WTC11 (cell line): Measurements from ENCODE around the gene VEGFB. TPM values are rescaled to one million over a fixed set of nuclear protein-coding genes. Genes with fewer than 3 reads are reported as not detected.

ENCODE experiments used
- AFF4 ChIP-seq: sonication (generic); formaldehyde crosslinking; IDR thresholded peaks from 2 replicates; pipeline ENCODE4 v1.8.1; 2023; ENCODE audit warnings: mild to moderate bottlenecking, missing genetic modification reagents, borderline replicate concordance
- ATF1 ChIP-seq: sonication (generic); formaldehyde crosslinking; IDR thresholded peaks from 2 replicates; pipeline ENCODE4 v1.8.1; 2023; ENCODE audit warnings: mild to moderate bottlenecking, moderate library complexity, missing genetic modification reagents
- ERG ChIP-seq: fragments of 250-450 bp; sonication (Bioruptor Pico); IDR thresholded peaks from 2 replicates; pipeline ENCODE4 v1.8.0; 2021; ENCODE audit warnings: mild to moderate bottlenecking
- ETV6 ChIP-seq: sonication (generic); formaldehyde crosslinking; IDR thresholded peaks from 2 replicates; pipeline ENCODE4 v1.8.1; 2022; ENCODE audit warnings: mild to moderate bottlenecking, missing genetic modification reagents
- FOXJ3 ChIP-seq: sonication (generic); formaldehyde crosslinking; IDR thresholded peaks from 2 replicates; pipeline ENCODE4 v1.9.0; 2021; ENCODE audit warnings: missing genetic modification reagents, mild to moderate bottlenecking, borderline replicate concordance
- FOXP1 ChIP-seq: sonication (generic); formaldehyde crosslinking; IDR thresholded peaks from 2 replicates; pipeline ENCODE4 v1.8.0; 2022; ENCODE audit warnings: missing genetic modification reagents, mild to moderate bottlenecking, moderate library complexity, borderline replicate concordance
- GABPB1 ChIP-seq: sonication (generic); formaldehyde crosslinking; IDR thresholded peaks from 2 replicates; pipeline ENCODE4 v1.8.1; 2023; ENCODE audit warnings: mild to moderate bottlenecking, missing genetic modification reagents
- HMGA2 ChIP-seq: fragments of 250-450 bp; sonication (Bioruptor Pico); IDR thresholded peaks from 2 replicates; pipeline ENCODE4 v1.4.0; 2021; ENCODE audit warnings: mild to moderate bottlenecking, moderate library complexity
- JUN ChIP-seq: sonication (generic); formaldehyde crosslinking; IDR thresholded peaks from 2 replicates; pipeline ENCODE4 v1.8.0; 2023; ENCODE audit warnings: mild to moderate bottlenecking, missing genetic modification reagents
- NFE2L1 ChIP-seq: sonication (generic); formaldehyde crosslinking; IDR thresholded peaks from 2 replicates; pipeline ENCODE4 v1.8.1; 2023; ENCODE audit warnings: missing genetic modification reagents
- SMAD3 ChIP-seq: sonication (generic); formaldehyde crosslinking; IDR thresholded peaks from 2 replicates; pipeline ENCODE4 v1.8.0; 2022; ENCODE audit warnings: missing genetic modification reagents, mild to moderate bottlenecking, borderline replicate concordance
- SP1 ChIP-seq: sonication (generic); formaldehyde crosslinking; conservative IDR thresholded peaks from 2 replicates; pipeline ENCODE4 v1.8.1; 2022; ENCODE audit warnings: missing genetic modification reagents
- TCF7 ChIP-seq: sonication (generic); formaldehyde crosslinking; IDR thresholded peaks from 2 replicates; pipeline ENCODE4 v1.8.0; 2022; ENCODE audit warnings: mild to moderate bottlenecking, low read depth, missing genetic modification reagents, moderate library complexity
- ZMAT4 ChIP-seq: fragments of 250-450 bp; sonication (Bioruptor Pico); IDR thresholded peaks from 2 replicates; pipeline ENCODE4 v1.9.0; 2021; ENCODE audit warnings: mild to moderate bottlenecking
- ZNF121 ChIP-seq: sonication (generic); formaldehyde crosslinking; IDR thresholded peaks from 2 replicates; pipeline ENCODE4 v1.8.0; 2023; ENCODE audit warnings: missing genetic modification reagents
- ZNF281 ChIP-seq: sonication (generic); formaldehyde crosslinking; IDR thresholded peaks from 2 replicates; pipeline ENCODE4 v1.8.0; 2023; ENCODE audit warnings: mild to moderate bottlenecking, missing genetic modification reagents
- ZNF396 ChIP-seq: fragments of 250-450 bp; sonication (Bioruptor Pico); IDR thresholded peaks from 2 replicates; pipeline ENCODE4 v1.8.0; 2021; ENCODE audit warnings: mild to moderate bottlenecking, moderate library complexity, borderline replicate concordance
- ZNF416 ChIP-seq: fragments of 250-450 bp; sonication (Bioruptor Pico); IDR thresholded peaks from 2 replicates; pipeline ENCODE4 v1.9.0; 2021; ENCODE audit warnings: mild to moderate bottlenecking, inconsistent platforms
- ZNF671 ChIP-seq: fragments of 250-450 bp; sonication (Bioruptor Pico); IDR thresholded peaks from 2 replicates; pipeline ENCODE4 v1.8.0; 2021; ENCODE audit warnings: mild to moderate bottlenecking
- total RNA-seq: library from RNA; stranded (reverse); gene quantifications from 3 replicates; pipeline ENCODE4 v1.2.3, GENCODE V29; 2021
- TF ChIP-seq, protein P1 (sequence below): sonication (generic); formaldehyde crosslinking; IDR thresholded peaks from 2 replicates; pipeline ENCODE4 v1.8.0; 2023; ENCODE audit warnings: missing genetic modification reagents, mild to moderate bottlenecking, borderline replicate concordance
- TF ChIP-seq, protein P2 (sequence below): sonication (generic); formaldehyde crosslinking; conservative IDR thresholded peaks from 2 replicates; pipeline ENCODE4 v1.8.1; 2023; ENCODE audit warnings: mild to moderate bottlenecking, low read depth, missing genetic modification reagents, moderate library complexity
- TF ChIP-seq, protein P3 (sequence below): sonication (generic); formaldehyde crosslinking; IDR thresholded peaks from 2 replicates; pipeline ENCODE4 v1.8.0; 2022; ENCODE audit warnings: mild to moderate bottlenecking, missing genetic modification reagents

VEGFB gene
- total RNA-seq, 1 experiment from 2014 or later: 51.7 TPM

DNA sequence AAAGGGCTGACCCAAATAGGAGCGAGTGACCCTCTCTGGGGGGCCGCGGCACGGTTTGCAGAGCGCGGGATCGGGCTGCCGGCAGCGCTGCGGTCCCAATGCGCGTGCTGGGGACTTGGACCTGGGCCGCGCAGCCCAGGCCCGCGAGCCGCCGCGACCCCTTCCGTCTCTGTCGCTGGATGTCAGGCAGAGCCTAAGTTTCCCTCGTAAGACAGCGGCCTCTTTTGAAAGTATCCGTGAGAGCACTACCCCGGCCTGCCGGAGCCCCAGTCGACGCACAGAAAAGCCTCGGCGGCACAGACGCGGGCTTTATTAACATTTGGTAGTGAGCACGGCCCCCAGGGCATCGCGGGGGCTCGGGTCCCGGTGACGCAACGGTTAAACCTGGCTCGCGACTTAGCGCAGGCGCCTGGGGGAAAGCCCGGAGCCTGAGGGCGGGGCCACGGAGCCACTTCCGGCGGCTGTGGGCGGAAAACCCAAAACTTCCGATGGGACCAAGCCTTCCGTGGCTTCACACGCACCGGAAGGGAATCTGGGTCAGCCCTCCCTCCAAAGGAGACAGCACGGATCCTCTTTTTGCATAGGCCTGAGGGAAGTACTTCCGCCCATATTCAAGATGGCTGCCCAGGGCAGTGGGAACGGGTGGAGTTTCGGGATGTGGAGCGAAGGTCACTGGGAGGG lies 35.3 kb downstream of the VEGFB start (continued):
- TF ChIP-seq, protein P1, sequence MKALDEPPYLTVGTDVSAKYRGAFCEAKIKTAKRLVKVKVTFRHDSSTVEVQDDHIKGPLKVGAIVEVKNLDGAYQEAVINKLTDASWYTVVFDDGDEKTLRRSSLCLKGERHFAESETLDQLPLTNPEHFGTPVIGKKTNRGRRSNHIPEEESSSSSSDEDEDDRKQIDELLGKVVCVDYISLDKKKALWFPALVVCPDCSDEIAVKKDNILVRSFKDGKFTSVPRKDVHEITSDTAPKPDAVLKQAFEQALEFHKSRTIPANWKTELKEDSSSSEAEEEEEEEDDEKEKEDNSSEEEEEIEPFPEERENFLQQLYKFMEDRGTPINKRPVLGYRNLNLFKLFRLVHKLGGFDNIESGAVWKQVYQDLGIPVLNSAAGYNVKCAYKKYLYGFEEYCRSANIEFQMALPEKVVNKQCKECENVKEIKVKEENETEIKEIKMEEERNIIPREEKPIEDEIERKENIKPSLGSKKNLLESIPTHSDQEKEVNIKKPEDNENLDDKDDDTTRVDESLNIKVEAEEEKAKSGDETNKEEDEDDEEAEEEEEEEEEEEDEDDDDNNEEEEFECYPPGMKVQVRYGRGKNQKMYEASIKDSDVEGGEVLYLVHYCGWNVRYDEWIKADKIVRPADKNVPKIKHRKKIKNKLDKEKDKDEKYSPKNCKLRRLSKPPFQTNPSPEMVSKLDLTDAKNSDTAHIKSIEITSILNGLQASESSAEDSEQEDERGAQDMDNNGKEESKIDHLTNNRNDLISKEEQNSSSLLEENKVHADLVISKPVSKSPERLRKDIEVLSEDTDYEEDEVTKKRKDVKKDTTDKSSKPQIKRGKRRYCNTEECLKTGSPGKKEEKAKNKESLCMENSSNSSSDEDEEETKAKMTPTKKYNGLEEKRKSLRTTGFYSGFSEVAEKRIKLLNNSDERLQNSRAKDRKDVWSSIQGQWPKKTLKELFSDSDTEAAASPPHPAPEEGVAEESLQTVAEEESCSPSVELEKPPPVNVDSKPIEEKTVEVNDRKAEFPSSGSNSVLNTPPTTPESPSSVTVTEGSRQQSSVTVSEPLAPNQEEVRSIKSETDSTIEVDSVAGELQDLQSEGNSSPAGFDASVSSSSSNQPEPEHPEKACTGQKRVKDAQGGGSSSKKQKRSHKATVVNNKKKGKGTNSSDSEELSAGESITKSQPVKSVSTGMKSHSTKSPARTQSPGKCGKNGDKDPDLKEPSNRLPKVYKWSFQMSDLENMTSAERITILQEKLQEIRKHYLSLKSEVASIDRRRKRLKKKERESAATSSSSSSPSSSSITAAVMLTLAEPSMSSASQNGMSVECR: no peak
- TF ChIP-seq ETV6 (CRISPR knock-in tag) (peak; percentile 82), JUN (CRISPR knock-in tag) (no peak), FOXP1 (CRISPR knock-in tag) (peak; percentile 73), ERG (CRISPR knock-in tag) (no peak), SMAD3 (no peak; the same call in 1 of the 2 replicates), GABPB1 (CRISPR knock-in tag) (peak; percentile 91), SP1 (CRISPR knock-in tag) (peak; percentile 99), AFF4 (CRISPR knock-in tag) (peak; percentile 19; the same call in 1 of the 2 replicates), ZMAT4 (CRISPR knock-in tag) (peak; percentile 70), ZNF671 (CRISPR knock-in tag) (no peak), NFE2L1 (CRISPR knock-in tag) (0 out of 2 replicates have a peak, but pooled peaks have one; percentile 36), ZNF121 (CRISPR knock-in tag) (peak; percentile 56; the same call in 1 of the 2 replicates), FOXJ3 (no peak), HMGA2 (CRISPR knock-in tag) (no peak), ZNF416 (no peak; the same call in 1 of the 2 replicates), ZNF281 (CRISPR knock-in tag) (no peak), ATF1 (CRISPR knock-in tag) (no peak), TCF7 (CRISPR knock-in tag) (0 out of 2 replicates have a peak, but pooled peaks have one; percentile 19), ZNF396 (no peak)
- TF ChIP-seq, protein P2, sequence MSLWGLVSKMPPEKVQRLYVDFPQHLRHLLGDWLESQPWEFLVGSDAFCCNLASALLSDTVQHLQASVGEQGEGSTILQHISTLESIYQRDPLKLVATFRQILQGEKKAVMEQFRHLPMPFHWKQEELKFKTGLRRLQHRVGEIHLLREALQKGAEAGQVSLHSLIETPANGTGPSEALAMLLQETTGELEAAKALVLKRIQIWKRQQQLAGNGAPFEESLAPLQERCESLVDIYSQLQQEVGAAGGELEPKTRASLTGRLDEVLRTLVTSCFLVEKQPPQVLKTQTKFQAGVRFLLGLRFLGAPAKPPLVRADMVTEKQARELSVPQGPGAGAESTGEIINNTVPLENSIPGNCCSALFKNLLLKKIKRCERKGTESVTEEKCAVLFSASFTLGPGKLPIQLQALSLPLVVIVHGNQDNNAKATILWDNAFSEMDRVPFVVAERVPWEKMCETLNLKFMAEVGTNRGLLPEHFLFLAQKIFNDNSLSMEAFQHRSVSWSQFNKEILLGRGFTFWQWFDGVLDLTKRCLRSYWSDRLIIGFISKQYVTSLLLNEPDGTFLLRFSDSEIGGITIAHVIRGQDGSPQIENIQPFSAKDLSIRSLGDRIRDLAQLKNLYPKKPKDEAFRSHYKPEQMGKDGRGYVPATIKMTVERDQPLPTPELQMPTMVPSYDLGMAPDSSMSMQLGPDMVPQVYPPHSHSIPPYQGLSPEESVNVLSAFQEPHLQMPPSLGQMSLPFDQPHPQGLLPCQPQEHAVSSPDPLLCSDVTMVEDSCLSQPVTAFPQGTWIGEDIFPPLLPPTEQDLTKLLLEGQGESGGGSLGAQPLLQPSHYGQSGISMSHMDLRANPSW (CRISPR knock-in tag): no peak
- TF ChIP-seq, protein P3, sequence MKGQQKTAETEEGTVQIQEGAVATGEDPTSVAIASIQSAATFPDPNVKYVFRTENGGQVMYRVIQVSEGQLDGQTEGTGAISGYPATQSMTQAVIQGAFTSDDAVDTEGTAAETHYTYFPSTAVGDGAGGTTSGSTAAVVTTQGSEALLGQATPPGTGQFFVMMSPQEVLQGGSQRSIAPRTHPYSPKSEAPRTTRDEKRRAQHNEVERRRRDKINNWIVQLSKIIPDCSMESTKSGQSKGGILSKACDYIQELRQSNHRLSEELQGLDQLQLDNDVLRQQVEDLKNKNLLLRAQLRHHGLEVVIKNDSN (CRISPR knock-in tag): no peak
